Caco-2 (cell line): ENCODE measurements around the gene ANAPC5. TPM values are rescaled to one million over a fixed set of nuclear protein-coding genes. Genes with fewer than 3 reads are reported as not detected.

Experiments used
- BruUV-seq: library from RNA; stranded (reverse); fragments of 400-500 nt; replicated peaks from 2 replicates; lab custom pipeline; 2021; lab: Mats Ljungman, UMichigan
- CTCF ChIA-PET: fragments of 300-600 bp; sonication (Branson Sonifier 250); formaldehyde crosslinking; loops from one replicate; lab custom pipeline; 2022; ENCODE audit warnings: antibody characterized with exemption; lab: Charles Lee
- POLR2A ChIA-PET: fragments of 300-600 bp; sonication (Branson Sonifier 250); formaldehyde crosslinking; loops from one replicate; lab custom pipeline; 2022; ENCODE audit warnings: antibody characterized with exemption; lab: Charles Lee
- DNase-seq, 2 experiments: peaks; one replicate each; pipeline versions ENCODE4 v3.0.0 to v3.0.0-alpha.2; 2020 to 2022
- H3K27me3 ChIP-seq: replicated peaks from 2 replicates; pipeline ENCODE4 v1.6.0; 2011; ENCODE audit warnings: low read length; ENCODE audit not compliant: control insufficient read depth, insufficient read depth
- H3K36me3 ChIP-seq: 2 replicates; pipeline ENCODE4 v1.5.1; 2011; ENCODE audit warnings: low read length; ENCODE audit not compliant: control insufficient read depth, insufficient read depth
- H3K4me1 ChIP-seq: fragments of 250-450 bp; sonication (Bioruptor Pico); 2 replicates; pipeline ENCODE4 v1.5.1; 2020; ENCODE audit warnings: mild to moderate bottlenecking
- H3K4me3 ChIP-seq: 2 replicates; pipeline ENCODE4 v1.5.1; 2011; ENCODE audit warnings: low read depth, mild to moderate bottlenecking, control low read depth, low read length
- H3K9me3 ChIP-seq: fragments of 250-450 bp; sonication (Bioruptor Pico); 2 replicates; pipeline ENCODE4 v1.5.1; 2020; ENCODE audit warnings: mild to moderate bottlenecking, moderate library complexity
- H3K27ac Mint-ChIP-seq: one replicate; pipeline ENCODE4 v1.8.0; 2022; ENCODE audit warnings: mixed read lengths; ENCODE audit not compliant: unreplicated experiment
- H3K27me3 Mint-ChIP-seq: one replicate; pipeline ENCODE4 v1.8.0; 2022; ENCODE audit warnings: mixed read lengths; ENCODE audit not compliant: insufficient read depth, unreplicated experiment
- H3K36me3 Mint-ChIP-seq: one replicate; pipeline ENCODE4 v1.8.0; 2022; ENCODE audit warnings: mild to moderate bottlenecking, mixed read lengths; ENCODE audit not compliant: insufficient read depth, unreplicated experiment
- H3K4me1 Mint-ChIP-seq: one replicate; pipeline ENCODE4 v1.8.0; 2022; ENCODE audit warnings: low read depth, mixed read lengths; ENCODE audit not compliant: unreplicated experiment
- H3K4me3 Mint-ChIP-seq: one replicate; pipeline ENCODE4 v1.8.0; 2022; ENCODE audit warnings: mild to moderate bottlenecking, moderate library complexity, mixed read lengths; ENCODE audit not compliant: unreplicated experiment
- H3K9me3 Mint-ChIP-seq: one replicate; pipeline ENCODE4 v1.8.0; 2022; ENCODE audit warnings: mixed read lengths; ENCODE audit not compliant: unreplicated experiment
- CTCF ChIP-seq, 2 experiments: fragments of 200-600 bp in 1 of 2; IDR thresholded peaks; 1 replicate in 1 of 2; 2 replicates in 1 of 2; pipeline versions ENCODE4 v1.5.1 to v1.8.0; 2011 to 2022; ENCODE audit warnings: antibody characterized with exemption in 1 of 2, control low read depth in 1 of 2, inconsistent platforms in 1 of 2, low read depth in 1 of 2, low read length in 1 of 2, mild to moderate bottlenecking in 1 of 2, moderate library complexity in 1 of 2; ENCODE audit not compliant: insufficient read depth in 1 of 2, severe bottlenecking in 1 of 2, unreplicated experiment in 1 of 2
- intact Hi-C: fragments of 100-400 bp; cut with micrococcal nuclease; formaldehyde crosslinking; loops from one replicate; pipeline ENCODE4 v1.10.0; 2022; ENCODE audit not compliant: unreplicated experiment
- total RNA-seq: library from RNA; stranded (reverse); gene quantifications from 2 replicates; pipeline ENCODE4 v1.2.3, GENCODE V29; 2022

The ANAPC5 gene
- total RNA-seq, 1 experiment from 2014 or later: 106 TPM

GRCh38 chr12:121295746-121296617, 56.2 kb downstream of the ANAPC5 start:
- Histone ChIP-seq H3K4me3 (peak overlapping the region; percentile 95), H3K36me3 (no peaks in the 10 kb centered on the region), H3K4me1 (no peaks in the 10 kb centered on the region), H3K27me3 (no peaks in the 10 kb centered on the region), H3K9me3 (no peaks in the 10 kb centered on the region)
- POLR2A ChIA-PET: interaction anchor here (0.5 to 1.0 kb wide), 8 partner anchors 28 to 604 kb away, joined by 3 to 9 read pairs (median 4); no protein-coding TSS in a partner anchor
- peak; percentile 60 to 69 for DNase-seq
- Mint-ChIP-seq H3K4me1 (no peaks in the 10 kb centered on the region), H3K9me3 (no peaks in the 10 kb centered on the region), H3K27ac (peak overlapping the region; percentile 72), H3K27me3 (no peaks in the 10 kb centered on the region), H3K36me3 (peaks cover 8% of the 10 kb centered on the region), H3K4me3 (peak overlapping the region; percentile 79)
- intact Hi-C loops: loop anchor here (2.0 kb wide), 1 partner anchor 69 kb away; no protein-coding TSS in a partner anchor
- no TSS peak for BruUV-seq
- no peak for TF ChIP-seq CTCF (IDR thresholded peaks at IDR 0.05; ENCODE audit: insufficient read depth in 1 of 2, low read depth in 1 of 2, low read length in 1 of 2, severe bottlenecking in 1 of 2, unreplicated experiment in 1 of 2)
- CTCF ChIA-PET: interaction anchor here (0.6 to 1.0 kb wide), 4 partner anchors 39 to 1221 kb away, joined by 3 to 6 read pairs (median 4); no protein-coding TSS in a partner anchor

GRCh38 chr12:121295116-121295745, 57.0 kb downstream of the ANAPC5 start:
- no peaks in the 10 kb centered on the region for H3K9me3 ChIP-seq
- BruUV-seq: no TSS peak
- TF ChIP-seq CTCF (IDR thresholded peaks at IDR 0.05; ENCODE audit: insufficient read depth in 1 of 2, low read depth in 1 of 2, low read length in 1 of 2, severe bottlenecking in 1 of 2, unreplicated experiment in 1 of 2): no peak
- H3K36me3 Mint-ChIP-seq: peaks cover 8% of the 10 kb centered on the region
- H3K4me3 Mint-ChIP-seq: peak overlapping the region; percentile 79
- no peaks in the 10 kb centered on the region for H3K4me1 ChIP-seq
- H3K27me3 Mint-ChIP-seq: no peaks in the 10 kb centered on the region
- POLR2A ChIA-PET: interaction anchor here (1.0 kb wide), 1 partner anchor 193 kb away, joined by 6 read pairs; no protein-coding TSS in a partner anchor
- no peak for DNase-seq
- intact Hi-C loops: no loop called here
- no peaks in the 10 kb centered on the region for H3K4me1 Mint-ChIP-seq
- CTCF ChIA-PET: interaction anchor here (0.6 to 1.0 kb wide), 2 partner anchors 40 to 89 kb away, joined by 3 to 6 read pairs; no protein-coding TSS in a partner anchor
- H3K27me3 ChIP-seq: no peaks in the 10 kb centered on the region
- H3K4me3 ChIP-seq: peak overlapping the region; percentile 95
- no peaks in the 10 kb centered on the region for H3K36me3 ChIP-seq
- no peaks in the 10 kb centered on the region for H3K9me3 Mint-ChIP-seq
- peak overlapping the region; percentile 72 for H3K27ac Mint-ChIP-seq

- Mint-ChIP-seq H3K4me1 (no peaks in the 10 kb centered on the region), H3K27me3 (no peaks in the 10 kb centered on the region), H3K9me3 (no peaks in the 10 kb centered on the region), H3K4me3 (no peak overlapping the region), H3K27ac (no peak overlapping the region), H3K36me3 (peaks cover 8% of the 10 kb centered on the region)
- CTCF ChIA-PET: no interaction called here
- POLR2A ChIA-PET: no interaction called here
- H3K9me3 ChIP-seq: no peaks in the 10 kb centered on the region
- intact Hi-C loops: no loop called here
- no peaks in the 10 kb centered on the region for H3K27me3 ChIP-seq
- DNase-seq: no peak
- no peak for TF ChIP-seq CTCF (IDR thresholded peaks at IDR 0.05; ENCODE audit: insufficient read depth in 1 of 2, low read depth in 1 of 2, low read length in 1 of 2, severe bottlenecking in 1 of 2, unreplicated experiment in 1 of 2)
- BruUV-seq: TSS peak; percentile 26
- no peak overlapping the region for H3K4me3 ChIP-seq
- H3K4me1 ChIP-seq: no peaks in the 10 kb centered on the region
- no peaks in the 10 kb centered on the region for H3K36me3 ChIP-seq
These were observed 57.9 kb downstream of the ANAPC5 start for GRCh38 chr12:121294151-121294889.
